Stomach (tissue), 9 donors: ENCODE results near the gene GNB5. TPM values are rescaled to one million over a fixed set of nuclear protein-coding genes. Genes with fewer than 3 reads are reported as not detected.
"Not testable (repeated sequence)": the region's sequence is repeated elsewhere in the genome, so short reads cannot be mapped to it uniquely, and the experiment has no call there.

Source experiments
- DNase-seq, 2 donors: peaks; one replicate each; pipeline versions ENCODE4 v3.0.0 to v3.0.0-alpha.2; 2013 to 2019
- H3K27ac ChIP-seq, 5 donors: fragments of 200-600 bp in 4 of 5; sonication (generic) in 4 of 5; one replicate each; pipeline ENCODE4 v1.5.1; 2013 to 2019; ENCODE audit warnings: mild to moderate bottlenecking in 1 of 5, moderate library complexity in 1 of 5
- H3K27me3 ChIP-seq, 3 donors: fragments of 200-600 bp; sonication (generic); one replicate each; pipeline ENCODE4 v1.5.1; 2017 to 2019; ENCODE audit warnings: mixed run types in 1 of 3
- H3K36me3 ChIP-seq, 4 donors: fragments of 200-600 bp; sonication (generic); 1 replicate in 3 of 4; 2 replicates in 1 of 4; pipeline ENCODE4 v1.5.1; 2016 to 2019
- H3K4me1 ChIP-seq, 4 donors: fragments of 200-600 bp; sonication (generic); one replicate each; pipeline ENCODE4 v1.5.1; 2016 to 2019
- H3K4me3 ChIP-seq, 4 donors: fragments of 200-600 bp; sonication (generic) in 3 of 4; one replicate each; pipeline ENCODE4 v1.5.1; 2016 to 2019; ENCODE audit warnings: mild to moderate bottlenecking in 1 of 4
- H3K9me3 ChIP-seq, 4 donors: fragments of 200-600 bp; sonication (generic); one replicate each; pipeline ENCODE4 v1.5.1; 2016 to 2019
- EP300 ChIP-seq: sonication (generic); formaldehyde crosslinking; IDR thresholded peaks from one replicate; pipeline ENCODE4 v1.6.1; 2017; ENCODE audit warnings: antibody characterized with exemption
- POLR2A ChIP-seq, 4 donors: fragments of 450-650 bp; IDR thresholded peaks; one replicate each; pipeline ENCODE4 v1.6.1; 2016; ENCODE audit warnings: antibody characterized with exemption in 4 of 4, control low read depth in 2 of 4, mild to moderate bottlenecking in 1 of 4, moderate library complexity in 1 of 4
- POLR2AphosphoS5 ChIP-seq, 3 donors: sonication (generic); formaldehyde crosslinking; IDR thresholded peaks; one replicate each; pipeline ENCODE4 v1.6.1; 2016; ENCODE audit warnings: antibody characterized with exemption in 3 of 3
- WGBS, 5 donors: extraction: QIAGEN DNeasy Blood & Tissue Kit in 3 of 5; methylation state at CpG; one replicate each; pipeline versions ENCODE4 v1.1.5 to v1.1.7; 2013 to 2018; 5-methylcytosine and 5-hydroxymethylcytosine counted together
- intact Hi-C: fragments of 100-400 bp; cut with DNase I; formaldehyde crosslinking; loops from one replicate; pipeline ENCODE4 v1.15.1; 2023; ENCODE audit warnings: low total_unique reads
- polyA plus RNA-seq, 3 donors: library from polyadenylated mRNA; stranded (reverse); fragments of 200-250 nt; gene quantifications; one replicate each; pipeline ENCODE4 v1.2.3, GENCODE V29; 2013
- total RNA-seq, 5 donors: library from RNA; depleted of rRNA; stranded (reverse); fragments of >200 nt; gene quantifications; one replicate each; pipeline versions ENCODE4 v1.1.0 to v1.2.3, GENCODE V29; 2014 to 2016
- TF ChIP-seq, protein P1 (sequence below), 7 experiments: fragments of 450-650 bp in 4 of 7; fragments of 200-600 bp in 3 of 7; sonication (generic) in 3 of 7; IDR thresholded peaks; one replicate each; pipeline ENCODE4 v1.5.1; 2016 to 2019; ENCODE audit warnings: antibody characterized with exemption in 7 of 7, control low read depth in 2 of 7, mild to moderate bottlenecking in 1 of 7
- donor health status: healthy with polysubstance abuse.
- donor health status: Bipolar disorder and iron deficiency.
- donor health status: healthy.

GNB5 gene
- total and polyA plus RNA-seq, 8 donors = 6.4 to 291 (median 12.7) TPM

- intact Hi-C loops = no loop called here
- H3K9me3 ChIP-seq = no peaks in the 10 kb centered on the region
- DNase-seq = no peak
- no peaks in the 10 kb centered on the region for H3K27me3 ChIP-seq
- H3K36me3 ChIP-seq = no peaks in the 10 kb centered on the region
- H3K27ac ChIP-seq = no peak overlapping the region
- TF ChIP-seq POLR2AphosphoS5 (IDR thresholded peaks at IDR 0.05) (no peak), EP300 (no peak), POLR2A (IDR thresholded peaks at IDR 0.05) (no peak)
- TF ChIP-seq, protein P1, sequence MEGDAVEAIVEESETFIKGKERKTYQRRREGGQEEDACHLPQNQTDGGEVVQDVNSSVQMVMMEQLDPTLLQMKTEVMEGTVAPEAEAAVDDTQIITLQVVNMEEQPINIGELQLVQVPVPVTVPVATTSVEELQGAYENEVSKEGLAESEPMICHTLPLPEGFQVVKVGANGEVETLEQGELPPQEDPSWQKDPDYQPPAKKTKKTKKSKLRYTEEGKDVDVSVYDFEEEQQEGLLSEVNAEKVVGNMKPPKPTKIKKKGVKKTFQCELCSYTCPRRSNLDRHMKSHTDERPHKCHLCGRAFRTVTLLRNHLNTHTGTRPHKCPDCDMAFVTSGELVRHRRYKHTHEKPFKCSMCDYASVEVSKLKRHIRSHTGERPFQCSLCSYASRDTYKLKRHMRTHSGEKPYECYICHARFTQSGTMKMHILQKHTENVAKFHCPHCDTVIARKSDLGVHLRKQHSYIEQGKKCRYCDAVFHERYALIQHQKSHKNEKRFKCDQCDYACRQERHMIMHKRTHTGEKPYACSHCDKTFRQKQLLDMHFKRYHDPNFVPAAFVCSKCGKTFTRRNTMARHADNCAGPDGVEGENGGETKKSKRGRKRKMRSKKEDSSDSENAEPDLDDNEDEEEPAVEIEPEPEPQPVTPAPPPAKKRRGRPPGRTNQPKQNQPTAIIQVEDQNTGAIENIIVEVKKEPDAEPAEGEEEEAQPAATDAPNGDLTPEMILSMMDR (IDR thresholded peaks at IDR 0.05) = no peak
- peaks cover 0 to 18% (median 3%) of the 10 kb centered on the region in 4 donors for H3K4me1 ChIP-seq
- no peak overlapping the region for H3K4me3 ChIP-seq
These were observed 94.0 kb downstream of the GNB5 start for GRCh38 chr15:52097180-52097579.

GRCh38 chr15:52096536-52096935 lies 94.7 kb downstream of the GNB5 start:
- H3K27me3 ChIP-seq, H3K36me3 ChIP-seq, intact Hi-C loops, H3K27ac ChIP-seq, DNase-seq, H3K9me3 ChIP-seq, H3K4me3 ChIP-seq: not testable (repeated sequence)
- peaks cover 0 to 18% (median 3%) of the 10 kb centered on the region in 4 donors for H3K4me1 ChIP-seq
- 80 to 91% (median 84%) methylated on average over 8 to 9 of the region's 9 CpGs for WGBS, 5 donors

DNA sequence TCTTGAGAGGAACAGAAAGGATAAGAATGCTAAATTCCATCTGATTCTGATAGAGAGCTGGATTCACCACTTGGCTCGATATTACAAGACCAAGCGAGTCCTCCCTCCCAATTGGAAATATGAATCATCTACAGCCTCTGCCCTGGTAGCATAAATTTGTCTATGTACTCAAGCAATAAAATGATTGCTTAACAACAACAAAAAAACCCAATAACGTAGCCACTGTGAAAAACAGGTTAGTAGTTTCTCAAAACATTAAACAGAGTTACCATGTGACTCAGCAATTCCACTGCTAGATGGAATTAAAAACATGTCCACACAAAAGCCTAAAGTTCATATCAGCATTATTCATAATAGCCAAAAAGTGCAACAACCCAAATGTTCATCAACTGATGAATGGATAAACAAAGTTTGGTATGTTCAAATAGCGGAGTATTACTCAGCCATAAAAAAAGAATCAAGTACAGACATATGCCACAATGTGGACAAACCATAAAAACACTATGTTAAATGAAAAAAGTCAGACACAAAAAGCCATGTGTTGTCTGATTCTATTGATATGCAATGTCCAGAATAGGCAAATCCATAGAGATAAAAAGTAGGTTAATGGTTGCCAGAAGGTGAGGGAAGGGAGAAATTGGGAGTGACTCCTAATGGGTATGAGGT lies 95.5 kb downstream of the GNB5 start:
- WGBS, 5 donors = 47 to 87% (median 58%) methylated on average over 4 of the region's 4 CpGs
- Histone ChIP-seq H3K27ac (no peak overlapping the region), H3K36me3 (no peaks in the 10 kb centered on the region), H3K27me3 (no peaks in the 10 kb centered on the region), H3K4me1 (peaks cover 0 to 18% (median 3%) of the 10 kb centered on the region in 4 donors), H3K9me3 (peaks cover 0 to under 1% (median 0%) of the 10 kb centered on the region in 4 donors), H3K4me3 (no peak overlapping the region)
- intact Hi-C loops = no loop called here
- DNase-seq = no peak
- TF ChIP-seq, protein P1 (IDR thresholded peaks at IDR 0.05) = no peak
- TF ChIP-seq POLR2A (IDR thresholded peaks at IDR 0.05) (no peak), EP300 (no peak), POLR2AphosphoS5 (IDR thresholded peaks at IDR 0.05) (no peak)

GRCh38 chr15:52094811-52095584 lies 96.2 kb downstream of the GNB5 start:
- 85 to 92% (median 90%) methylated on average over 12 of the region's 12 CpGs for WGBS, 5 donors
- no peak overlapping the region for H3K27ac ChIP-seq
- TF ChIP-seq POLR2AphosphoS5 (IDR thresholded peaks at IDR 0.05) (no peak), POLR2A (IDR thresholded peaks at IDR 0.05) (no peak), EP300 (no peak)
- TF ChIP-seq, protein P1 (IDR thresholded peaks at IDR 0.05) = no peak
- intact Hi-C loops = no loop called here
- peaks cover 0 to 7% (median 5%) of the 10 kb centered on the region in 4 donors for H3K9me3 ChIP-seq
- no peaks in the 10 kb centered on the region for H3K27me3 ChIP-seq
- no peaks in the 10 kb centered on the region for H3K36me3 ChIP-seq
- DNase-seq = no peak
- H3K4me3 ChIP-seq = no peak overlapping the region
- H3K4me1 ChIP-seq = peaks cover 0 to 18% (median 3%) of the 10 kb centered on the region in 4 donors
